Measurements from ENCODE around the gene HLA-B. TPM values are rescaled to one million over a fixed set of nuclear protein-coding genes. Genes with fewer than 3 reads are reported as not detected.

The HLA-B gene
- polyA plus RNA-seq, 2 of the 4 experiments (the other 2 are of a cell fraction), result 9.4 to 9.9 TPM

- Histone ChIP-seq H3K4me2 (no peak overlapping the region), H3K27ac (no peak overlapping the region), H3K9me3 (no peaks in the 10 kb centered on the region), H3K4me1 (no peaks in the 10 kb centered on the region), H3K4me3 (no peak overlapping the region)
- CTCF ChIA-PET, result interaction anchor here (1.0 kb wide), 1 partner anchor 11 kb away, joined by 3 read pairs; no protein-coding TSS in a partner anchor
- TF ChIP-seq USF2 (IDR thresholded peaks at IDR 0.05) (no peak), POLR2A (IDR thresholded peaks at IDR 0.05; ENCODE audit: low read length) (no peak)
- no peak for DNase-seq (ENCODE audit: low read depth in 1 of 2, low spot score in 1 of 2)
- ATAC-seq, result no peak
- no peak for FAIRE-seq
- WGBS (ENCODE audit: missing lambda C conversion rate), result 79% methylated on average over 5 of the region's 5 CpGs
- POLR2A ChIA-PET, result no interaction called here
Measured at GRCh38 chr6:31355583-31355948, 1.4 kb downstream of the HLA-B start.

GRCh38 chr6:31354864-31355582 lies 2.0 kb downstream of the HLA-B start:
- ATAC-seq, result no peak
- Histone ChIP-seq H3K9me3 (no peaks in the 10 kb centered on the region), H3K4me3 (no peak overlapping the region), H3K4me1 (no peaks in the 10 kb centered on the region), H3K27ac (no peak overlapping the region), H3K4me2 (no peak overlapping the region)
- ChIA-PET CTCF (interaction anchor here (0.9 to 1.0 kb wide), 2 partner anchors 12 to 69 kb away, joined by 3 to 5 read pairs; no protein-coding TSS in a partner anchor), POLR2A (no interaction called here)
- 70% methylated on average over 11 of the region's 11 CpGs for WGBS (ENCODE audit: missing lambda C conversion rate)
- TF ChIP-seq TFCP2L1 (CRISPR knock-in tag; IDR thresholded peaks at IDR 0.05) (no peak), CEBPB (IDR thresholded peaks at IDR 0.05) (no peak)
- DNase-seq (ENCODE audit: low read depth in 1 of 2, low spot score in 1 of 2), result no peak
- no peak for FAIRE-seq

GRCh38 chr6:31354158-31354863 lies 2.7 kb downstream of the HLA-B start:
- ChIA-PET POLR2A (no interaction called here), CTCF (interaction anchor here (0.9 to 1.0 kb wide), 2 partner anchors 12 to 69 kb away, joined by 4 to 5 read pairs; no protein-coding TSS in a partner anchor)
- no peak for TF ChIP-seq ESRRA (IDR thresholded peaks at IDR 0.05; ENCODE audit: borderline replicate concordance, low read length)
- no peak for TF ChIP-seq RNF2 (IDR thresholded peaks at IDR 0.05; ENCODE audit: borderline replicate concordance, low read depth)
- no peak for TF ChIP-seq FOSL2 (IDR thresholded peaks at IDR 0.05)
- TF ChIP-seq FOSL2 (CRISPR knock-in tag; IDR thresholded peaks at IDR 0.05), result no peak
- no peak for TF ChIP-seq HOXA7 (CRISPR knock-in tag; IDR thresholded peaks at IDR 0.05)
- TF ChIP-seq EHF (CRISPR knock-in tag; IDR thresholded peaks at IDR 0.05), result no peak
- TF ChIP-seq EP300 (IDR thresholded peaks at IDR 0.05), result no peak
- TF ChIP-seq PBX3 (IDR thresholded peaks at IDR 0.05), result no peak
- no peak for TF ChIP-seq MAX (IDR thresholded peaks at IDR 0.05)
- no peak for TF ChIP-seq FOSB (CRISPR knock-in tag; IDR thresholded peaks at IDR 0.05)
- TF ChIP-seq TP53 (CRISPR knock-in tag; IDR thresholded peaks at IDR 0.05), result no peak
- TF ChIP-seq REST (IDR thresholded peaks at IDR 0.05), result no peak
- no peak for TF ChIP-seq ZC3H11A (IDR thresholded peaks at IDR 0.05)
- TF ChIP-seq CBX2 (IDR thresholded peaks at IDR 0.05; ENCODE audit: borderline replicate concordance, low read depth), result no peak
- no peak for TF ChIP-seq PHF8 (IDR thresholded peaks at IDR 0.05; ENCODE audit: borderline replicate concordance, low read depth)
- no peak for TF ChIP-seq ATOH8 (CRISPR knock-in tag; IDR thresholded peaks at IDR 0.05; ENCODE audit: low read depth)
- TF ChIP-seq JUN (IDR thresholded peaks at IDR 0.05), result no peak
- TF ChIP-seq FOXS1 (CRISPR knock-in tag; IDR thresholded peaks at IDR 0.05), result no peak
- no peak for TF ChIP-seq POLR2A (IDR thresholded peaks at IDR 0.05; ENCODE audit: low read length)
- TF ChIP-seq HEYL (CRISPR knock-in tag; IDR thresholded peaks at IDR 0.05), result no peak
- Histone ChIP-seq H3K4me2 (no peak overlapping the region), H3K9me3 (no peaks in the 10 kb centered on the region), H3K4me3 (no peak overlapping the region), H3K27ac (no peak overlapping the region), H3K4me1 (no peaks in the 10 kb centered on the region)
- 46% methylated on average over 7 of the region's 11 CpGs for WGBS (ENCODE audit: missing lambda C conversion rate)
- no peak for DNase-seq (ENCODE audit: low read depth in 1 of 2, low spot score in 1 of 2)
- FAIRE-seq, result no peak
- ATAC-seq, result no peak

Data from A549 (cell line).